ENCODE data around the gene GLB1L2. TPM values are rescaled to one million over a fixed set of nuclear protein-coding genes. Genes with fewer than 3 reads are reported as not detected.

GLB1L2 gene
- total RNA-seq, 1 experiment from 2014 or later = 27.1 TPM

- RAD21 ChIA-PET (ENCODE audit: low non-redundant PET in 1 of 2, low total read pairs in 2 of 2, uncharacterized antibody in 2 of 2, unreplicated experiment in 2 of 2) = no interaction called here
These were observed 43.2 kb downstream of the GLB1L2 start for GRCh38 chr11:134374891-134375550.

More at GRCh38 chr11:134374891-134375550, 43.2 kb downstream of the GLB1L2 start:
- H3K27me3 ChIP-seq (ENCODE audit: insufficient read depth, low read length) = no peaks in the 10 kb centered on the region
- H3K4me1 ChIP-seq (ENCODE audit: control insufficient read depth in 1 of 2, insufficient read depth in 2 of 2, low read length in 2 of 2) = no peaks in the 10 kb centered on the region
- H2AFZ ChIP-seq (ENCODE audit: low read depth, low read length, poor library complexity, severe bottlenecking) = no peak overlapping the region
- no peaks in the 10 kb centered on the region for H3K79me2 ChIP-seq (ENCODE audit: insufficient read depth, low read length)
- DNase-seq (ENCODE audit: low read depth, low spot score) (no peak), ATAC-seq (no peak)
- H3K27ac ChIP-seq (ENCODE audit: low read depth, low read length) = no peak overlapping the region
- BruUV-seq (replicated peaks) = no TSS peak
- CTCF ChIA-PET = no interaction called here
- POLR2A ChIA-PET = no interaction called here
- H3K9me2 ChIP-seq (ENCODE audit: insufficient read depth) = no peaks in the 10 kb centered on the region
- no peak overlapping the region for H3K9ac ChIP-seq (ENCODE audit: low read length)
- no peak overlapping the region for H3K4me2 ChIP-seq (ENCODE audit: low read length)
- TF ChIP-seq POLR2AphosphoS5 (IDR thresholded peaks at IDR 0.05; ENCODE audit: low read depth, low read length) (no peak), CEBPB (IDR thresholded peaks at IDR 0.05; ENCODE audit: low read depth) (no peak), ATF3 (IDR thresholded peaks at IDR 0.05) (no peak), YY1 (IDR thresholded peaks at IDR 0.05; ENCODE audit: extremely low read depth, insufficient replicate concordance, low read depth, low read length) (no peak), SIN3A (IDR thresholded peaks at IDR 0.05; ENCODE audit: low read depth) (no peak), RAD21 (IDR thresholded peaks at IDR 0.05; ENCODE audit: low read depth) (no peak), EZH2phosphoT487 (IDR thresholded peaks at IDR 0.05; ENCODE audit: borderline replicate concordance) (no peak), SP1 (IDR thresholded peaks at IDR 0.05; ENCODE audit: low read depth) (no peak), ZNF274 (IDR thresholded peaks at IDR 0.05; ENCODE audit: low read depth, low read length) (no peak), ZBTB33 (IDR thresholded peaks at IDR 0.05; ENCODE audit: extremely low read depth, insufficient replicate concordance, low read length) (no peak), ELF1 (IDR thresholded peaks at IDR 0.05; ENCODE audit: borderline replicate concordance, low read depth) (no peak), JUND (IDR thresholded peaks at IDR 0.05) (no peak)
- no peaks in the 10 kb centered on the region for H3K9me3 ChIP-seq (ENCODE audit: control insufficient read depth in 1 of 2, insufficient read depth in 1 of 2, low read depth in 1 of 2, low read length in 2 of 2)
- H4K20me1 ChIP-seq (ENCODE audit: insufficient read depth) = no peaks in the 10 kb centered on the region
- H3K4me3 ChIP-seq (replicated peaks in 1 of 2; ENCODE audit: low read depth in 1 of 2, low read length in 2 of 2) = no peak overlapping the region
- intact Hi-C loops (cut with micrococcal nuclease) = no loop called here
- H3K36me3 ChIP-seq (ENCODE audit: control insufficient read depth in 1 of 2, insufficient read depth in 2 of 2, low read length in 2 of 2) = no peaks in the 10 kb centered on the region

Measured in HCT116 (cell line).